SK-N-SH treated with all-trans-retinoic acid at 6 μM for 48 hours (cell line): ENCODE measurements around the gene SBSN.

Experiments
- ATAC-seq: fragments of 200-7000 bp; cut with Tn5 transposase; 3 replicates; pipeline ENCODE4 v1.9.1; 2020; ENCODE audit warnings: mild to moderate bottlenecking, moderate library complexity
- ARNTL ChIP-seq: fragments of 450-650 bp; formaldehyde crosslinking; IDR thresholded peaks from 2 replicates; pipeline ENCODE4 v1.5.0; 2020; ENCODE audit warnings: low read depth, mild to moderate bottlenecking, moderate library complexity, borderline replicate concordance
- BACH2 ChIP-seq: fragments of 250-450 bp; sonication (Bioruptor Pico); IDR thresholded peaks from 2 replicates; pipeline ENCODE4 v1.9.0; 2021; ENCODE audit warnings: mild to moderate bottlenecking, borderline replicate concordance
- CREB5 ChIP-seq: fragments of 250-450 bp; sonication (Bioruptor Pico); IDR thresholded peaks from 2 replicates; pipeline ENCODE4 v1.5.1; 2020; ENCODE audit warnings: low read depth, mild to moderate bottlenecking, moderate library complexity
- CSDC2 ChIP-seq: fragments of 250-450 bp; sonication (Bioruptor Pico); IDR thresholded peaks from 2 replicates; pipeline ENCODE4 v1.5.0; 2020; ENCODE audit warnings: mild to moderate bottlenecking, moderate library complexity
- CSRNP3 ChIP-seq: fragments of 250-450 bp; sonication (Bioruptor Pico); IDR thresholded peaks from 2 replicates; pipeline ENCODE4 v1.5.1; 2021; ENCODE audit warnings: mild to moderate bottlenecking, moderate library complexity
- ESRRG ChIP-seq: fragments of 250-450 bp; sonication (Bioruptor Pico); IDR thresholded peaks from 2 replicates; pipeline ENCODE4 v1.6.1; 2021; ENCODE audit warnings: mild to moderate bottlenecking
- GLIS3 ChIP-seq: fragments of 250-450 bp; sonication (Bioruptor Pico); IDR thresholded peaks from 2 replicates; pipeline ENCODE4 v1.5.0; 2020; ENCODE audit warnings: mild to moderate bottlenecking, moderate library complexity
- ISL1 ChIP-seq: fragments of 250-450 bp; sonication (Bioruptor Pico); IDR thresholded peaks from 2 replicates; pipeline ENCODE4 v2.1.2; 2022; ENCODE audit warnings: mild to moderate bottlenecking, moderate library complexity
- PATZ1 ChIP-seq: fragments of 250-450 bp; sonication (Bioruptor Pico); IDR thresholded peaks from 2 replicates; pipeline ENCODE4 v1.8.0; 2020; ENCODE audit warnings: mild to moderate bottlenecking, moderate library complexity, borderline replicate concordance
- PPARA ChIP-seq: fragments of 250-450 bp; sonication (Bioruptor Pico); IDR thresholded peaks from 2 replicates; pipeline ENCODE4 v1.5.0; 2020; ENCODE audit warnings: mild to moderate bottlenecking, borderline replicate concordance
- RARB ChIP-seq: fragments of 250-450 bp; sonication (Bioruptor Pico); IDR thresholded peaks from 2 replicates; pipeline ENCODE4 v1.8.0; 2021; ENCODE audit warnings: mild to moderate bottlenecking, moderate library complexity
- SNAI2 ChIP-seq: fragments of 250-450 bp; sonication (Bioruptor Pico); IDR thresholded peaks from 2 replicates; pipeline ENCODE4 v1.5.0; 2020; ENCODE audit warnings: mild to moderate bottlenecking, moderate library complexity
- TCF4 ChIP-seq: fragments of 250-450 bp; sonication (Bioruptor Pico); IDR thresholded peaks from 2 replicates; pipeline ENCODE4 v1.8.0; 2021; ENCODE audit warnings: mild to moderate bottlenecking, moderate library complexity, borderline replicate concordance
- TOX ChIP-seq: fragments of 250-450 bp; sonication (Bioruptor Pico); IDR thresholded peaks from 2 replicates; pipeline ENCODE4 v1.8.0; 2021; ENCODE audit warnings: mild to moderate bottlenecking, moderate library complexity, borderline replicate concordance
- TSHZ2 ChIP-seq: fragments of 250-450 bp; sonication (Bioruptor Pico); IDR thresholded peaks from 2 replicates; pipeline ENCODE4 v1.5.0; 2020; ENCODE audit warnings: mild to moderate bottlenecking, moderate library complexity
- ZC3H10 ChIP-seq: fragments of 250-450 bp; sonication (Bioruptor Pico); IDR thresholded peaks from 2 replicates; pipeline ENCODE4 v1.5.1; 2021; ENCODE audit warnings: mild to moderate bottlenecking, moderate library complexity
- ZFP3 ChIP-seq: fragments of 250-450 bp; sonication (Bioruptor Pico); IDR thresholded peaks from 2 replicates; pipeline ENCODE4 v1.5.0; 2020; ENCODE audit warnings: mild to moderate bottlenecking, moderate library complexity
- ZFP30 ChIP-seq: fragments of 450-650 bp; formaldehyde crosslinking; IDR thresholded peaks from 2 replicates; pipeline ENCODE4 v1.5.0; 2022; ENCODE audit warnings: mild to moderate bottlenecking, moderate library complexity
- ZNF565 ChIP-seq: fragments of 450-650 bp; formaldehyde crosslinking; conservative IDR thresholded peaks from 2 replicates; pipeline ENCODE4 v1.5.0; 2020; ENCODE audit warnings: low read depth, mild to moderate bottlenecking, moderate library complexity
- ZNF70 ChIP-seq: fragments of 450-650 bp; formaldehyde crosslinking; IDR thresholded peaks from 2 replicates; pipeline ENCODE4 v1.5.0; 2020; ENCODE audit warnings: mild to moderate bottlenecking, moderate library complexity
- ZNF8 ChIP-seq: fragments of 450-650 bp; formaldehyde crosslinking; IDR thresholded peaks from 2 replicates; pipeline ENCODE4 v1.5.0; 2020; ENCODE audit warnings: mild to moderate bottlenecking, moderate library complexity
- TF ChIP-seq, protein P1 (sequence below): fragments of 250-450 bp; sonication (Bioruptor Pico); IDR thresholded peaks from 2 replicates; pipeline ENCODE4 v1.8.0; 2021; ENCODE audit warnings: low read depth, mild to moderate bottlenecking, moderate library complexity, borderline replicate concordance

Gene SBSN

GRCh38 chr19:35555301-35556005 is 27.3 kb upstream of the SBSN start:
- peak; percentile 61 for ATAC-seq
- no peak for TF ChIP-seq ISL1
- no peak for TF ChIP-seq ZFP30 (CRISPR knock-in tag)
- TF ChIP-seq BACH2 (CRISPR knock-in tag): no peak
- TF ChIP-seq TCF4 (CRISPR knock-in tag): no peak
- TF ChIP-seq RARB (CRISPR knock-in tag): no peak
- TF ChIP-seq PPARA: no peak
- TF ChIP-seq ZNF8 (CRISPR knock-in tag): no peak
- TF ChIP-seq CSRNP3 (CRISPR knock-in tag): no peak
- no peak for TF ChIP-seq PATZ1 (CRISPR knock-in tag)
- no peak for TF ChIP-seq TOX (CRISPR knock-in tag)
- TF ChIP-seq ARNTL (CRISPR knock-in tag): no peak
- no peak for TF ChIP-seq ZNF565 (CRISPR knock-in tag)
- TF ChIP-seq ZC3H10: no peak
- no peak for TF ChIP-seq TSHZ2
- TF ChIP-seq, protein P1, sequence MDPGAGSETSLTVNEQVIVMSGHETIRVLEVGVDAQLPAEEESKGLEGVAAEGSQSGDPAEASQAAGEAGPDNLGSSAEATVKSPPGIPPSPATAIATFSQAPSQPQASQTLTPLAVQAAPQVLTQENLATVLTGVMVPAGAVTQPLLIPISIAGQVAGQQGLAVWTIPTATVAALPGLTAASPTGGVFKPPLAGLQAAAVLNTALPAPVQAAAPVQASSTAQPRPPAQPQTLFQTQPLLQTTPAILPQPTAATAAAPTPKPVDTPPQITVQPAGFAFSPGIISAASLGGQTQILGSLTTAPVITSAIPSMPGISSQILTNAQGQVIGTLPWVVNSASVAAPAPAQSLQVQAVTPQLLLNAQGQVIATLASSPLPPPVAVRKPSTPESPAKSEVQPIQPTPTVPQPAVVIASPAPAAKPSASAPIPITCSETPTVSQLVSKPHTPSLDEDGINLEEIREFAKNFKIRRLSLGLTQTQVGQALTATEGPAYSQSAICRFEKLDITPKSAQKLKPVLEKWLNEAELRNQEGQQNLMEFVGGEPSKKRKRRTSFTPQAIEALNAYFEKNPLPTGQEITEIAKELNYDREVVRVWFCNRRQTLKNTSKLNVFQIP (CRISPR knock-in tag): no peak
- no peak for TF ChIP-seq ZNF70 (CRISPR knock-in tag)
- TF ChIP-seq CREB5: no peak
- TF ChIP-seq SNAI2: no peak
- no peak for TF ChIP-seq ESRRG (CRISPR knock-in tag)
- TF ChIP-seq CSDC2 (CRISPR knock-in tag): no peak

DNA sequence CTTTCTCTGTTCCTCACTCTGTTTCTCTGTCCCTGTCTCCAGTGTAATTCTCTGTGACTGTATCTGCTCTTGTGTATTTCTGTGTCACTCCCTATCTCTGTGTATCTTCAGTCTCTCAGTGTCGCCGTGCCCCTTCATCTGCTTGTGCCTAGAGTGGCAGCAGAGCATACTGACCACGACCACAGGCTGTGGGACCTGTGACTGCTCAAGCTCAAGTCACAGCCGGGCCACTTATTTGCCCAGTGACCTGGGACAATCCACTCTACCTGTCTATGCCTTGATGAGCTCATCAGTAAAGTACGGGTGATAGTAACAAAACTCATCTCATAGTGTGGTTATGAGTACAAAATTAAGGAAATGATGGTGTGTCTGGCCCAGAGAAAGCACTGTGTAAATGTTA is 26.0 kb upstream of the SBSN start:
- no peak for ATAC-seq
- TF ChIP-seq ZNF565 (CRISPR knock-in tag) (no peak), CSRNP3 (CRISPR knock-in tag) (no peak), RARB (CRISPR knock-in tag) (no peak), TOX (CRISPR knock-in tag) (no peak), ZFP3 (CRISPR knock-in tag) (no peak), SNAI2 (no peak), ZC3H10 (no peak), ISL1 (no peak), PATZ1 (CRISPR knock-in tag) (no peak), ZNF70 (CRISPR knock-in tag) (no peak), GLIS3 (CRISPR knock-in tag) (no peak), CREB5 (no peak), ARNTL (CRISPR knock-in tag) (no peak), ZNF8 (CRISPR knock-in tag) (no peak), TCF4 (CRISPR knock-in tag) (no peak)
- TF ChIP-seq, protein P1 (CRISPR knock-in tag): no peak
